Hair follicular keratinocyte (primary cell): Measurements from ENCODE around the gene SGSM1. TPM values are rescaled to one million over a fixed set of nuclear protein-coding genes. Genes with fewer than 3 reads are reported as not detected.

ENCODE experiments used
- total RNA-seq: library from RNA; depleted of rRNA; stranded (reverse); fragments of >200 nt; gene quantifications from 2 replicates; pipeline ENCODE4 v1.2.3, GENCODE V29; 2015

The SGSM1 gene
- 0.04 and 0.16 TPM in 2 replicates for total RNA-seq

GRCh38 chr22:24805790-24806662 is at the start of gene SGSM1:
Gene SGSM1, plus strand, starts transcription at chr22:24806211. Its CDS starts 115 bp downstream, at chr22:24806326.

GRCh38 chr22:24951942-24952836 is 146.2 kb downstream of the SGSM1 start, which contains the start of gene KIAA1671:
Gene KIAA1671, plus strand, starts transcription at chr22:24952716. Its CDS starts 75,284 bp downstream, at chr22:25028000.

Other genes starting within 250 kb of the SGSM1 start
- 14.9 and 37.1 TPM in 2 replicates for gene LRRC75B, start 213.1 kb upstream of the SGSM1 start, total RNA-seq
- 6.2 and 15.8 TPM in 2 replicates for gene GGT1, start 203.0 kb upstream of the SGSM1 start, total RNA-seq
- gene PIWIL3, start 31.5 kb upstream of the SGSM1 start, total RNA-seq = not detected in 2 replicates
- gene LHFPL7, start 140.5 kb downstream of the SGSM1 start, total RNA-seq = not detected in 2 replicates
- gene KIAA1671, start 146.5 kb downstream of the SGSM1 start, total RNA-seq = 16.8 and 16.9 TPM in 2 replicates